Measurements from ENCODE around the gene FNIP1. TPM values are rescaled to one million over a fixed set of nuclear protein-coding genes. Genes with fewer than 3 reads are reported as not detected.

Gene FNIP1
- total and polyA plus RNA-seq, 10 donors = 3.6 to 53.4 (median 38.7) TPM

GRCh38 chr5:131763968-131764367, 32.8 kb downstream of the FNIP1 start:
- H3K36me3 ChIP-seq = peaks cover 0 to 17% (median 5%) of the 10 kb centered on the region in 6 donors
- no peak for DNase-seq
- peaks cover 0 to 33% (median 4%) of the 10 kb centered on the region in 6 donors for H3K4me1 ChIP-seq
- H3K27me3 ChIP-seq (replicated peaks in 1 of 7) = no peaks in the 10 kb centered on the region
- WGBS, 5 donors = 95 to 99% (median 99%) methylated on average over 3 of the region's 3 CpGs
- intact Hi-C loops (cut with DNase I; ENCODE audit: low total_unique reads) = no loop called here
- H3K9me3 ChIP-seq = peaks cover 0 to 15% (median 11%) of the 10 kb centered on the region in 8 donors
- TF ChIP-seq CTCF (IDR thresholded peaks at IDR 0.05 in 8 of 11, conservative IDR thresholded peaks at IDR 0.05 in 3 of 11) (no peak), POLR2A (IDR thresholded peaks at IDR 0.05) (no peak), POLR2AphosphoS5 (IDR thresholded peaks at IDR 0.05) (no peak)
- no peak overlapping the region for H3K4me3 ChIP-seq
- no peak overlapping the region for H3K27ac ChIP-seq

- Histone ChIP-seq H3K4me3 (no peak overlapping the region), H3K27ac (no peak overlapping the region), H3K36me3 (peaks cover 0 to 17% (median 5%) of the 10 kb centered on the region in 6 donors), H3K27me3 (replicated peaks in 1 of 7) (no peaks in the 10 kb centered on the region), H3K4me1 (peaks cover 0 to 46% (median 21%) of the 10 kb centered on the region in 6 donors), H3K9me3 (peaks cover 0 to 15% (median 11%) of the 10 kb centered on the region in 8 donors)
- TF ChIP-seq POLR2AphosphoS5 (IDR thresholded peaks at IDR 0.05) = no peak
- TF ChIP-seq POLR2A (IDR thresholded peaks at IDR 0.05) = no peak
- TF ChIP-seq CTCF (IDR thresholded peaks at IDR 0.05 in 8 of 11, conservative IDR thresholded peaks at IDR 0.05 in 3 of 11) = no peak
- DNase-seq = no peak
- intact Hi-C loops (cut with DNase I; ENCODE audit: low total_unique reads) = no loop called here
- WGBS, 5 donors = 88 to 98% (median 94%) methylated on average over 2 of the region's 2 CpGs
Observed at GRCh38 chr5:131760793-131761192, 36.0 kb downstream of the FNIP1 start.

GRCh38 chr5:131759704-131760103, 37.1 kb downstream of the FNIP1 start:
- peaks cover 0 to 14% (median 4%) of the 10 kb centered on the region in 6 donors for H3K36me3 ChIP-seq
- TF ChIP-seq POLR2A (IDR thresholded peaks at IDR 0.05) (no peak), POLR2AphosphoS5 (IDR thresholded peaks at IDR 0.05) (no peak), CTCF (IDR thresholded peaks at IDR 0.05 in 8 of 11, conservative IDR thresholded peaks at IDR 0.05 in 3 of 11) (no peak)
- peaks cover 0 to 15% (median 11%) of the 10 kb centered on the region in 8 donors for H3K9me3 ChIP-seq
- intact Hi-C loops (cut with DNase I; ENCODE audit: low total_unique reads) = no loop called here
- H3K27ac ChIP-seq = no peak overlapping the region
- no peak overlapping the region for H3K4me3 ChIP-seq
- peaks cover 0 to 52% (median 25%) of the 10 kb centered on the region in 6 donors for H3K4me1 ChIP-seq
- WGBS, 5 donors = 96 to 100% (median 98%) methylated on average over 1 of the region's 1 CpG
- H3K27me3 ChIP-seq (replicated peaks in 1 of 7) = no peaks in the 10 kb centered on the region
- DNase-seq = no peak

GRCh38 chr5:131758520-131758900, 38.3 kb downstream of the FNIP1 start:
- peaks cover 0 to 4% (median 0%) of the 10 kb centered on the region in 6 donors for H3K36me3 ChIP-seq
- H3K4me1 ChIP-seq = peaks cover 4 to 64% (median 32%) of the 10 kb centered on the region in 6 donors
- WGBS, 5 donors = 30 to 38% (median 34%) methylated on average over 3 of the region's 3 CpGs
- intact Hi-C loops (cut with DNase I; ENCODE audit: low total_unique reads) = no loop called here
- no peak overlapping the region for H3K27ac ChIP-seq
- H3K9me3 ChIP-seq = peaks cover 0 to 4% (median 1%) of the 10 kb centered on the region in 8 donors
- DNase-seq = no peak
- no peak for TF ChIP-seq POLR2A (IDR thresholded peaks at IDR 0.05)
- no peak for TF ChIP-seq CTCF (IDR thresholded peaks at IDR 0.05 in 8 of 11, conservative IDR thresholded peaks at IDR 0.05 in 3 of 11)
- TF ChIP-seq POLR2AphosphoS5 (IDR thresholded peaks at IDR 0.05) = no peak
- H3K27me3 ChIP-seq (replicated peaks in 1 of 7) = no peaks in the 10 kb centered on the region
- no peak overlapping the region for H3K4me3 ChIP-seq

Measured in spleen (tissue), 11 donors.